ENCODE results near the gene CIAO1. TPM values are rescaled to one million over a fixed set of nuclear protein-coding genes. Genes with fewer than 3 reads are reported as not detected.
A peak's percentile ranks its signal among the peaks of the same experiment; 100 is the strongest.

Gene CIAO1
- total and polyA plus RNA-seq, 2 donors (not counting 1 experiment from before 2014, with no cell fraction given) = 74.8 to 85.4 TPM

DNA sequence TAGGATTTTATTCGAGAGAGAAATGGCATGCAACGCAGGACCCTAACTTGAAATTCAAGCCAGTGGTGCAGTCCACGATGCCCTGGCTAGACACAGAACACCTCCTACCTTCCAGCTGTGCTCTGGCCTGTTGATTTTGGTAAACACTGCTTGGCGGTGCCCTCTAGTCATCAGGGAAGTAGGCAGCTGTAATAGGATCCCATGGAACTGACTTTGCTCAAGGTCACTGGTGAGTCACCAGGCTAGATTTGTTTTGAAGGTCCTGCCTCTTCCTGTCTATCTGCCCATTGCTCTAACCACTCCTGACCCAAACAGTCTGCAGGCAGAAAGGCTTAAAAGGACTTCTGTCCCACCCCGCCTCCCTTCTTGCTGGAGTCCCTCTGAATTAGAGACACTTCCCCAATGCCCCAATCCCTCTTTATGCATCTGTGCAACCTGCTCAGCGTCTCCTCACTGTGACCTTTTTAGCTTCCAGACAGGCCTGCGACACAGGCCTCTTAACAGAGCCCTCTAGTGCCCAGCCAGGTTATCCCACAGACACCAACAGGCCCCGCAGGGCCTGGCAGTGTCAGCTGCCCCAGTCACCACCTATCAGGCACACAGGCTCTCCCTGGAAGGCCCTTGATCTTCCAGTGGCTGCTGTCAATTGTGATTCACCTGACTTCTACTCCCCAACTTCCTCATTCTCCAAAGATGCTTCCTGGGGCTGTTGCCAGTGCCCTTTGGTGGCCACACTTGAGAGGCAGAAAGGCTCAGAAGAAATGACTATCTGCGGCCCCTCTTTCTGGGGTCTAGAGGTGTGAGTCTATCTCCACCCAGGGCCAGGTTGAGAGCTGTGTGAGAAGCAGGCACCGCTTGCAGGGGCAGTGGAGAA is 5.4 kb upstream of the CIAO1 start:
- Mint-ChIP-seq H3K4me1 (peaks cover 78% of the 10 kb centered on the region), H3K27me3 (no peaks in the 10 kb centered on the region), H3K4me3 (peak overlapping the region; percentile 64), H3K27ac (peak overlapping the region; percentile 92), H3K9me3 (ENCODE audit: insufficient read depth) (no peaks in the 10 kb centered on the region)
- Histone ChIP-seq H3K79me2 (ENCODE audit: control insufficient read depth, insufficient read depth, low read length) (peaks cover 90% of the 10 kb centered on the region), H3K9ac (ENCODE audit: low read length) (no peak overlapping the region), H3K4me2 (replicated peaks; ENCODE audit: low read depth, low read length, poor library complexity, severe bottlenecking) (peak overlapping the region; percentile 51), H2AFZ (ENCODE audit: insufficient read depth, low read depth, low read length, poor library complexity, severe bottlenecking) (no peak overlapping the region), H3K36me3 (replicated peaks in 1 of 2; ENCODE audit: control extremely low read depth in 1 of 2, control insufficient read depth in 1 of 2, extremely low read depth in 1 of 2, insufficient read depth in 2 of 2, low read length in 1 of 2) (peaks cover 0 to 28% of the 10 kb centered on the region in 2 experiments), H4K20me1 (ENCODE audit: control insufficient read depth, insufficient read depth, low read length, poor library complexity, severe bottlenecking) (peaks cover 58% of the 10 kb centered on the region), H3K27me3 (replicated peaks in 1 of 4; ENCODE audit: control extremely low read depth in 1 of 4, control insufficient read depth in 3 of 4, insufficient read depth in 4 of 4, low read length in 3 of 4) (no peaks in the 10 kb centered on the region), H3K9me3 (ENCODE audit: control extremely low read depth in 1 of 3, control insufficient read depth in 2 of 3, insufficient read depth in 1 of 3, low read length in 2 of 3) (no peaks in the 10 kb centered on the region), H3K4me3 (ENCODE audit: control extremely low read depth in 1 of 5, extremely low read depth in 1 of 5, insufficient read depth in 1 of 5, low read depth in 2 of 5, low read length in 4 of 5) (no peak overlapping the region), H3K4me1 (ENCODE audit: control insufficient read depth in 2 of 2, insufficient read depth in 2 of 2, low read length in 2 of 2) (peaks cover 65 to 75% of the 10 kb centered on the region in 2 donors), H3K27ac (ENCODE audit: low read length in 2 of 2) (peak overlapping the region; percentile 44 to 64)
- 43% methylated on average over 5 of the region's 10 CpGs for WGBS (ENCODE audit: insufficient coverage)
- ChIA-PET CTCF (interaction anchor here (0.5 to 5.1 kb wide), 21 partner anchors 10 to 268 kb away, joined by 3 to 39 read pairs (median 4); partner anchors contain the start of genes ASTL and STARD7), POLR2A (interaction anchor here (2.6 kb wide), 1 partner anchor 52 kb away, joined by 14 read pairs; the partner anchor contains the start of gene STARD7)
- ATAC-seq (ENCODE audit: low read depth) (peak; percentile 55), DNase-seq (peak; percentile 62)
- intact Hi-C loops (cut with micrococcal nuclease) = loop anchor here (2.0 kb wide), 1 partner anchor 122 kb away; the partner anchor contains the start of gene ASTL
- TF ChIP-seq, protein P1, sequence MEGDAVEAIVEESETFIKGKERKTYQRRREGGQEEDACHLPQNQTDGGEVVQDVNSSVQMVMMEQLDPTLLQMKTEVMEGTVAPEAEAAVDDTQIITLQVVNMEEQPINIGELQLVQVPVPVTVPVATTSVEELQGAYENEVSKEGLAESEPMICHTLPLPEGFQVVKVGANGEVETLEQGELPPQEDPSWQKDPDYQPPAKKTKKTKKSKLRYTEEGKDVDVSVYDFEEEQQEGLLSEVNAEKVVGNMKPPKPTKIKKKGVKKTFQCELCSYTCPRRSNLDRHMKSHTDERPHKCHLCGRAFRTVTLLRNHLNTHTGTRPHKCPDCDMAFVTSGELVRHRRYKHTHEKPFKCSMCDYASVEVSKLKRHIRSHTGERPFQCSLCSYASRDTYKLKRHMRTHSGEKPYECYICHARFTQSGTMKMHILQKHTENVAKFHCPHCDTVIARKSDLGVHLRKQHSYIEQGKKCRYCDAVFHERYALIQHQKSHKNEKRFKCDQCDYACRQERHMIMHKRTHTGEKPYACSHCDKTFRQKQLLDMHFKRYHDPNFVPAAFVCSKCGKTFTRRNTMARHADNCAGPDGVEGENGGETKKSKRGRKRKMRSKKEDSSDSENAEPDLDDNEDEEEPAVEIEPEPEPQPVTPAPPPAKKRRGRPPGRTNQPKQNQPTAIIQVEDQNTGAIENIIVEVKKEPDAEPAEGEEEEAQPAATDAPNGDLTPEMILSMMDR (IDR thresholded peaks at IDR 0.05) = peak; percentile 29
- no peak for TF ChIP-seq EZH2 (IDR thresholded peaks at IDR 0.05; ENCODE audit: borderline replicate concordance, insufficient read depth, low read depth, low read length, poor library complexity, severe bottlenecking)
